Adrenal gland (tissue), 12 donors: ENCODE measurements around the gene CNIH2. TPM values are rescaled to one million over a fixed set of nuclear protein-coding genes. Genes with fewer than 3 reads are reported as not detected.

ENCODE experiments used
- DNase-seq, 7 donors: peaks; one replicate each; pipeline ENCODE4 v3.0.0-alpha.2; 2019 to 2020
- H3K27ac ChIP-seq, 5 donors: fragments of 200-600 bp; sonication (generic) in 4 of 5; 1 replicate in 3 of 5; 2 replicates in 2 of 5; pipeline versions ENCODE4 v1.5.1 to v1.8.0; 2016 to 2020; ENCODE audit warnings: mild to moderate bottlenecking in 1 of 5
- H3K27me3 ChIP-seq: fragments of 200-600 bp; 2 replicates; pipeline ENCODE4 v1.8.0; 2021
- H3K36me3 ChIP-seq, 2 donors: fragments of 200-600 bp; replicated peaks in 1 of 2; 1 replicate in 1 of 2; 2 replicates in 1 of 2; pipeline versions ENCODE4 v1.5.1 to v1.8.0; 2018 to 2022
- H3K4me1 ChIP-seq, 2 donors: fragments of 200-600 bp; replicated peaks in 1 of 2; 1 replicate in 1 of 2; 2 replicates in 1 of 2; pipeline versions ENCODE4 v1.5.1 to v1.8.0; 2018 to 2021
- H3K4me3 ChIP-seq, 4 donors: fragments of 200-600 bp; sonication (generic) in 3 of 4; one replicate each; pipeline ENCODE4 v1.5.1; 2016 to 2018
- H3K9me3 ChIP-seq, 3 donors: fragments of 200-600 bp; sonication (generic) in 1 of 3; replicated peaks in 1 of 3; 1 replicate in 2 of 3; 2 replicates in 1 of 3; pipeline versions ENCODE4 v1.5.1 to v1.8.0; 2016 to 2021
- CTCF ChIP-seq, 6 experiments: fragments of 450-650 bp in 4 of 6; fragments of 200-600 bp in 2 of 6; sonication (generic) in 1 of 6; IDR thresholded peaks; 1 replicate in 5 of 6; 2 replicates in 1 of 6; pipeline versions ENCODE4 v1.5.1 to v1.8.0; 2016 to 2021; ENCODE audit warnings: antibody characterized with exemption in 6 of 6, mild to moderate bottlenecking in 2 of 6, moderate library complexity in 1 of 6
- POLR2A ChIP-seq, 2 donors: fragments of 450-650 bp; IDR thresholded peaks; one replicate each; pipeline ENCODE4 v1.6.1; 2017; ENCODE audit warnings: antibody characterized with exemption in 2 of 2, mild to moderate bottlenecking in 2 of 2, moderate library complexity in 1 of 2
- WGBS, 4 donors: extraction: QIAGEN DNeasy Blood & Tissue Kit in 2 of 4; methylation state at CpG; one replicate each; pipeline versions ENCODE4 v1.1.5 to v1.1.7; 2013 to 2017; 5-methylcytosine and 5-hydroxymethylcytosine counted together
- intact Hi-C, 2 donors: fragments of 100-400 bp; cut with DNase I; formaldehyde crosslinking; loops; one replicate each; pipeline versions ENCODE4 v1.14.1 to v1.15.0; 2022 to 2023
- polyA plus RNA-seq, 3 donors: library from polyadenylated mRNA; stranded (reverse); fragments of 200-250 nt in 2 of 3; fragments of 350-450 nt in 1 of 3; fragmentation: Illumina TruSeq in 1 of 3; extraction: RNeasy Lipid Tissue Mini Kit (QIAGEN cat#74804) in 1 of 3; gene quantifications; one replicate each; pipeline ENCODE4 v1.2.3, GENCODE V29; 2013 to 2014
- total RNA-seq, 9 donors: library from RNA; depleted of rRNA in 4 of 9; stranded (reverse); fragments of >200 nt in 4 of 9; fragments of 120-200 nt in 1 of 9; fragmentation: NEBNext Ultra II Directional in 1 of 9; extraction: Animal tissue kit (Norgen Biotek cat#: 25700) in 1 of 9; gene quantifications; one replicate each; pipeline versions ENCODE4 v1.1.0 to v1.2.4, GENCODE V29; 2013 to 2023
- donor health status: healthy with polysubstance abuse.
- donor health status: Bipolar disorder and iron deficiency.
- donor health status: DM: yes; HTN: yes; CAD: no.
- donor health status: DM: no; HTN: no; CAD: no.
- donor health status: DM: no; HTN: no; CAD: no.
- donor health status: DM: yes; HTN: yes; CAD: no.

The CNIH2 gene
- total and polyA plus RNA-seq, 12 donors, result 0.55 to 13.4 (median 2.9) TPM; not detected in 2

- DNase-seq, result peak in 1 of 7 donors; percentile 30
- 77 to 86% (median 80%) methylated on average over 10 to 14 of the region's 14 CpGs for WGBS, 4 donors
- H3K27ac ChIP-seq, result no peak overlapping the region
- TF ChIP-seq CTCF (IDR thresholded peaks at IDR 0.05), result no peak
- no peak for TF ChIP-seq POLR2A (IDR thresholded peaks at IDR 0.05)
- H3K27me3 ChIP-seq, result no peaks in the 10 kb centered on the region
- H3K4me3 ChIP-seq, result no peak overlapping the region
- no peaks in the 10 kb centered on the region for H3K36me3 ChIP-seq
- H3K9me3 ChIP-seq, result no peaks in the 10 kb centered on the region
- H3K4me1 ChIP-seq, result peaks cover 8 to 27% of the 10 kb centered on the region in 2 donors
- intact Hi-C loops, result loop anchor here (5.0 to 10.0 kb wide), 2 partner anchors 59 to 61 kb away; no protein-coding TSS in a partner anchor
Observed at GRCh38 chr11:66283461-66284105, 5.6 kb downstream of the CNIH2 start.

- Histone ChIP-seq H3K9me3 (no peaks in the 10 kb centered on the region), H3K4me3 (no peak overlapping the region), H3K36me3 (no peaks in the 10 kb centered on the region), H3K27me3 (no peaks in the 10 kb centered on the region), H3K4me1 (peaks cover 8 to 28% of the 10 kb centered on the region in 2 donors), H3K27ac (no peak overlapping the region)
- WGBS, 4 donors, result 90 to 94% (median 92%) methylated on average over 15 to 16 of the region's 16 CpGs
- intact Hi-C loops, result loop anchor here (5.0 to 10.0 kb wide), 2 partner anchors 60 to 62 kb away; no protein-coding TSS in a partner anchor
- no peak for DNase-seq
- TF ChIP-seq POLR2A (IDR thresholded peaks at IDR 0.05) (no peak), CTCF (IDR thresholded peaks at IDR 0.05) (no peak)
Observed at GRCh38 chr11:66284526-66285078, 6.6 kb downstream of the CNIH2 start.

GRCh38 chr11:66285250-66285947 lies 7.4 kb downstream of the CNIH2 start:
- DNase-seq, result peak in 2 of 7 donors; percentile 26 to 38
- Histone ChIP-seq H3K9me3 (no peaks in the 10 kb centered on the region), H3K27me3 (no peaks in the 10 kb centered on the region), H3K36me3 (no peaks in the 10 kb centered on the region), H3K4me3 (no peak overlapping the region), H3K4me1 (peaks cover 12 to 35% of the 10 kb centered on the region in 2 donors), H3K27ac (peak overlapping the region in 2 of 5 donors; percentile 5 to 33)
- intact Hi-C loops, result loop anchor here in 1 of 2 donors (10.0 kb wide), 1 partner anchor 61 kb away; no protein-coding TSS in a partner anchor
- TF ChIP-seq CTCF (IDR thresholded peaks at IDR 0.05) (no peak), POLR2A (IDR thresholded peaks at IDR 0.05) (no peak)
- 47 to 64% (median 56%) methylated on average over 8 to 13 of the region's 13 CpGs for WGBS, 4 donors

- no peak for TF ChIP-seq CTCF (IDR thresholded peaks at IDR 0.05)
- no peak for TF ChIP-seq POLR2A (IDR thresholded peaks at IDR 0.05)
- no peak overlapping the region for H3K27ac ChIP-seq
- no peaks in the 10 kb centered on the region for H3K9me3 ChIP-seq
- no peak overlapping the region for H3K4me3 ChIP-seq
- H3K27me3 ChIP-seq, result no peaks in the 10 kb centered on the region
- DNase-seq, result no peak
- intact Hi-C loops, result loop anchor here in 1 of 2 donors (10.0 kb wide), 1 partner anchor 62 kb away; no protein-coding TSS in a partner anchor
- H3K4me1 ChIP-seq, result peaks cover 12 to 35% of the 10 kb centered on the region in 2 donors
- 73 to 88% (median 81%) methylated on average over 4 to 5 of the region's 5 CpGs for WGBS, 4 donors
- no peaks in the 10 kb centered on the region for H3K36me3 ChIP-seq
Observed at GRCh38 chr11:66286699-66287098, 8.7 kb downstream of the CNIH2 start.
